K562 (cell line): ENCODE data around the gene DLGAP1. TPM values are rescaled to one million over a fixed set of nuclear protein-coding genes. Genes with fewer than 3 reads are reported as not detected.

Experiments used
- ASH1L ChIP-seq: fragments of 450-650 bp; IDR thresholded peaks from 2 replicates; pipeline ENCODE4 v1.6.1; 2018; ENCODE audit warnings: borderline replicate concordance, mild to moderate bottlenecking, low read depth; ENCODE audit not compliant: partially characterized antibody
- BACH1 ChIP-seq: fragments of 200-800 bp; sonication (Bioruptor generic); IDR thresholded peaks from 2 replicates; pipeline ENCODE4 v1.6.1; 2016; ENCODE audit warnings: missing genetic modification characterization, missing compliant biosample characterization
- CBFA2T3 ChIP-seq: fragments of 450-650 bp; IDR thresholded peaks from 2 replicates; pipeline ENCODE4 v1.6.1; 2017
- CC2D1A ChIP-seq: fragments of 450-650 bp; IDR thresholded peaks from 2 replicates; pipeline ENCODE4 v1.6.1; 2017; ENCODE audit warnings: mild to moderate bottlenecking
- CSDE1 ChIP-seq, 2 experiments: fragments of 450-650 bp; IDR thresholded peaks; 2 replicates each; pipeline ENCODE4 v1.6.1; 2016; ENCODE audit warnings: mild to moderate bottlenecking in 1 of 2
- HCFC1 ChIP-seq: IDR thresholded peaks from 2 replicates; pipeline ENCODE4 v1.6.1; 2012; ENCODE audit warnings: low read depth, low read length, improper control_type of control experiment
- HNRNPUL1 ChIP-seq: fragments of 200-400 bp; formaldehyde crosslinking; IDR thresholded peaks from 2 replicates; pipeline ENCODE4 v1.6.1; 2017; ENCODE audit warnings: low read length
- IFI16 ChIP-seq: fragments of 250-450 bp; sonication (Bioruptor Pico); IDR thresholded peaks from 2 replicates; pipeline ENCODE4 v2.1.2; 2022; ENCODE audit warnings: mild to moderate bottlenecking, inconsistent platforms
- PCBP2 ChIP-seq: fragments of 200-400 bp; formaldehyde crosslinking; IDR thresholded peaks from 2 replicates; pipeline ENCODE4 v1.6.1; 2018; ENCODE audit warnings: low read length, low read depth, mild to moderate bottlenecking, moderate library complexity; ENCODE audit not compliant: poor library complexity, severe bottlenecking
- POLR2AphosphoS2 ChIP-seq: IDR thresholded peaks from 2 replicates; pipeline ENCODE4 v1.6.1; 2012; ENCODE audit warnings: low read length, improper control_type of control experiment
- POLR2B ChIP-seq: fragments of 450-650 bp; IDR thresholded peaks from 2 replicates; pipeline ENCODE4 v1.6.1; 2018; ENCODE audit warnings: low read depth; ENCODE audit not compliant: partially characterized antibody
- SMAD1 ChIP-seq: fragments of 150-350 bp; IDR thresholded peaks from 2 replicates; pipeline ENCODE4 v1.6.1; 2014; ENCODE audit warnings: low read length, low read depth; ENCODE audit not compliant: partially characterized antibody
- SMAD3 ChIP-seq: fragments of 450-650 bp; formaldehyde crosslinking; conservative IDR thresholded peaks from 2 replicates; pipeline ENCODE4 v1.4.0; 2020; ENCODE audit warnings: mild to moderate bottlenecking
- TAF1 ChIP-seq: IDR thresholded peaks from 2 replicates; pipeline ENCODE4 v1.6.1; 2011; ENCODE audit warnings: mild to moderate bottlenecking, low read length, moderate library complexity; ENCODE audit not compliant: insufficient read depth, control insufficient read depth, severe bottlenecking; ENCODE audit errors: extremely low read depth
- U2AF1 ChIP-seq: fragments of 200-400 bp; formaldehyde crosslinking; optimal IDR thresholded peaks from 2 replicates; pipeline ENCODE3; 2017; ENCODE audit warnings: mild to moderate bottlenecking, low read depth, low read length, moderate library complexity
- ZNF134 ChIP-seq: fragments of 250-450 bp; sonication (Bioruptor Pico); conservative IDR thresholded peaks from 2 replicates; pipeline ENCODE4 v1.4.0; 2020
- ZNF239 ChIP-seq: fragments of 250-450 bp; sonication (Bioruptor Pico); IDR thresholded peaks from 2 replicates; pipeline ENCODE4 v1.4.0; 2020; ENCODE audit warnings: mild to moderate bottlenecking
- polyA plus RNA-seq, 8 experiments: library from polyadenylated mRNA; depleted of rRNA in 4 of 8; stranded (reverse) in 5 of 8; unstranded in 3 of 8; fragments of >200 nt; fragmentation: Nextera tagmentation in 2 of 8; fragmentation: Illumina TruSeq in 1 of 8; extraction: Ambion mirVana in 2 of 8; extraction: Trizol in 1 of 8; gene quantifications; 2 replicates each; pipeline versions ENCODE4 v1.2.1 to v1.2.3, GENCODE V29; 2011 to 2014; ENCODE audit warnings: inconsistent platforms in 1 of 8, missing spikeins in 1 of 8
- total RNA-seq, 7 experiments: library from RNA; depleted of rRNA in 6 of 7; stranded (reverse); fragments of >200 nt in 6 of 7; fragmentation: Illumina TruSeq in 2 of 7; extraction: Trizol in 2 of 7; gene quantifications; 2 replicates each; pipeline versions ENCODE4 v1.2.1 to v1.2.3, GENCODE V29; 2011 to 2021; ENCODE audit warnings: low replicate concordance in 1 of 7
- TF ChIP-seq, protein P1 (sequence below): fragments of 250-450 bp; sonication (Bioruptor Pico); IDR thresholded peaks from 2 replicates; pipeline ENCODE4 v1.4.0; 2020; ENCODE audit warnings: mild to moderate bottlenecking, moderate library complexity
- TF ChIP-seq, protein P2 (sequence below), 2 experiments: fragments of 450-650 bp; IDR thresholded peaks; 2 replicates each; pipeline ENCODE4 v1.6.1; 2016
- TF ChIP-seq, protein P3 (sequence below): fragments of 450-650 bp; IDR thresholded peaks from 2 replicates; pipeline ENCODE4 v1.6.1; 2017; ENCODE audit warnings: antibody characterized with exemption
- TF ChIP-seq, protein P4 (sequence below): fragments of 450-650 bp; formaldehyde crosslinking; IDR thresholded peaks from 2 replicates; pipeline ENCODE4 v1.4.0; 2022; ENCODE audit warnings: mild to moderate bottlenecking, moderate library complexity

Gene DLGAP1
- total and polyA plus RNA-seq, 9 of the 15 experiments (the other 6 are each of a cell fraction or from before 2014, with no cell fraction given): 0.04 to 0.22 (median 0.08) TPM

DNA sequence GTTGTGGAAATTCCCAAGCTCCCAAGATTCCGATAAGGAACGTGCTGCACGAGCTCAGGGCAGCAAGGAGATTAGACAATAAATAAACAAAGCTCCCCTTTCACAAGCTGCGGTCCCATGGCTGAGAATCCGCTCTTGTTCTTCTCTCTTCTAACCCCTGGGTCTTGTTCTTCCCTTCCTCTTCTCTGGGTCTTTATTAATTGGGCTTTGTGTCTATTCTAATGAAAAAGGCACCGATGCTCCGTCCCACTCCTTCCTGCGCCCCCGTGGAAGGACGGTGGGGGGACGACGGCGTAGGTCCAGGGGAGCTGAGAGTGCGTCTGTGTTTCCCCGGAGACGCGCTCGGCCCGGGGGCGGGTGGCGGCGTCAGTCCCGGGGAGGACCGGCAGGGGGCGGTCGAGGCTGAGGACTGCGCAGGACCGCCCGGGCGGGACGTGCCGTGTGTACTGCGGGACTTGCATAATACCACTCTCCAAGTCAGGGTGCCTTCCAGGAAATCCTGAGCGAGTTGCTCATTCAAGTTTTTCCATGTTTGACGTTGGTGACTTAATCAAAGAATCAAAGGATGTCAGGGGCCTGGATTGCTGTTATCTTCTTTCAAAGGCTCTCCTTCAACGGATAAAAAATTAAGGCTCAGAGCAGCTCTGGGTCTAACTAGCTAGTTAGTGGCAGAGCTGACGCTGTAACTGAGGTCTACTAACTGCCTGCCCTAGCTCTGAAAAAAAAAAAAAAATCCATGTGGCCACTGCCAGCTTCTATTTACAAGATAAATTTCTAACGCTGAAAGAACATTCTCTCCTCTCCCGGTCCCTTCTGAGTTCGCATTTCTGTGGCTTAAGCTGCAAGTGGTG is 683.8 kb downstream of the DLGAP1 start (continued):
- TF ChIP-seq, protein P1, sequence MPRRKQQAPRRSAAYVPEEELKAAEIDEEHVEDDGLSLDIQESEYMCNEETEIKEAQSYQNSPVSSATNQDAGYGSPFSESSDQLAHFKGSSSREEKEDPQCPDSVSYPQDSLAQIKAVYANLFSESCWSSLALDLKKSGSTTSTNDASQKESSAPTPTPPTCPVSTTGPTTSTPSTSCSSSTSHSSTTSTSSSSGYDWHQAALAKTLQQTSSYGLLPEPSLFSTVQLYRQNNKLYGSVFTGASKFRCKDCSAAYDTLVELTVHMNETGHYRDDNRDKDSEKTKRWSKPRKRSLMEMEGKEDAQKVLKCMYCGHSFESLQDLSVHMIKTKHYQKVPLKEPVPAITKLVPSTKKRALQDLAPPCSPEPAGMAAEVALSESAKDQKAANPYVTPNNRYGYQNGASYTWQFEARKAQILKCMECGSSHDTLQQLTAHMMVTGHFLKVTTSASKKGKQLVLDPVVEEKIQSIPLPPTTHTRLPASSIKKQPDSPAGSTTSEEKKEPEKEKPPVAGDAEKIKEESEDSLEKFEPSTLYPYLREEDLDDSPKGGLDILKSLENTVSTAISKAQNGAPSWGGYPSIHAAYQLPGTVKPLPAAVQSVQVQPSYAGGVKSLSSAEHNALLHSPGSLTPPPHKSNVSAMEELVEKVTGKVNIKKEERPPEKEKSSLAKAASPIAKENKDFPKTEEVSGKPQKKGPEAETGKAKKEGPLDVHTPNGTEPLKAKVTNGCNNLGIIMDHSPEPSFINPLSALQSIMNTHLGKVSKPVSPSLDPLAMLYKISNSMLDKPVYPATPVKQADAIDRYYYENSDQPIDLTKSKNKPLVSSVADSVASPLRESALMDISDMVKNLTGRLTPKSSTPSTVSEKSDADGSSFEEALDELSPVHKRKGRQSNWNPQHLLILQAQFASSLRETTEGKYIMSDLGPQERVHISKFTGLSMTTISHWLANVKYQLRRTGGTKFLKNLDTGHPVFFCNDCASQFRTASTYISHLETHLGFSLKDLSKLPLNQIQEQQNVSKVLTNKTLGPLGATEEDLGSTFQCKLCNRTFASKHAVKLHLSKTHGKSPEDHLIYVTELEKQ (CRISPR knock-in tag): no peak
- TF ChIP-seq CC2D1A (no peak), SMAD3 (CRISPR knock-in tag) (no peak), ZNF134 (CRISPR knock-in tag) (no peak), TAF1 (no peak), POLR2B (no peak), IFI16 (CRISPR knock-in tag) (no peak), HCFC1 (no peak), CBFA2T3 (no peak), HNRNPUL1 (no peak), SMAD1 (no peak), U2AF1 (no peak), BACH1 (tag) (no peak), PCBP2 (no peak), ZNF239 (no peak), CSDE1 (IDR thresholded peaks at IDR 0.05) (no peak), ASH1L (no peak), POLR2AphosphoS2 (no peak)
- TF ChIP-seq, protein P2, sequence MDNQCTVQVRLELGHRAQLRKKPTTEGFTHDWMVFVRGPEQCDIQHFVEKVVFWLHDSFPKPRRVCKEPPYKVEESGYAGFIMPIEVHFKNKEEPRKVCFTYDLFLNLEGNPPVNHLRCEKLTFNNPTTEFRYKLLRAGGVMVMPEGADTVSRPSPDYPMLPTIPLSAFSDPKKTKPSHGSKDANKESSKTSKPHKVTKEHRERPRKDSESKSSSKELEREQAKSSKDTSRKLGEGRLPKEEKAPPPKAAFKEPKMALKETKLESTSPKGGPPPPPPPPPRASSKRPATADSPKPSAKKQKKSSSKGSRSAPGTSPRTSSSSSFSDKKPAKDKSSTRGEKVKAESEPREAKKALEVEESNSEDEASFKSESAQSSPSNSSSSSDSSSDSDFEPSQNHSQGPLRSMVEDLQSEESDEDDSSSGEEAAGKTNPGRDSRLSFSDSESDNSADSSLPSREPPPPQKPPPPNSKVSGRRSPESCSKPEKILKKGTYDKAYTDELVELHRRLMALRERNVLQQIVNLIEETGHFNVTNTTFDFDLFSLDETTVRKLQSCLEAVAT (IDR thresholded peaks at IDR 0.05): no peak
- TF ChIP-seq, protein P3, sequence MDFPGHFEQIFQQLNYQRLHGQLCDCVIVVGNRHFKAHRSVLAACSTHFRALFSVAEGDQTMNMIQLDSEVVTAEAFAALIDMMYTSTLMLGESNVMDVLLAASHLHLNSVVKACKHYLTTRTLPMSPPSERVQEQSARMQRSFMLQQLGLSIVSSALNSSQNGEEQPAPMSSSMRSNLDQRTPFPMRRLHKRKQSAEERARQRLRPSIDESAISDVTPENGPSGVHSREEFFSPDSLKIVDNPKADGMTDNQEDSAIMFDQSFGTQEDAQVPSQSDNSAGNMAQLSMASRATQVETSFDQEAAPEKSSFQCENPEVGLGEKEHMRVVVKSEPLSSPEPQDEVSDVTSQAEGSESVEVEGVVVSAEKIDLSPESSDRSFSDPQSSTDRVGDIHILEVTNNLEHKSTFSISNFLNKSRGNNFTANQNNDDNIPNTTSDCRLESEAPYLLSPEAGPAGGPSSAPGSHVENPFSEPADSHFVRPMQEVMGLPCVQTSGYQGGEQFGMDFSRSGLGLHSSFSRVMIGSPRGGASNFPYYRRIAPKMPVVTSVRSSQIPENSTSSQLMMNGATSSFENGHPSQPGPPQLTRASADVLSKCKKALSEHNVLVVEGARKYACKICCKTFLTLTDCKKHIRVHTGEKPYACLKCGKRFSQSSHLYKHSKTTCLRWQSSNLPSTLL: no peak
- TF ChIP-seq, protein P4, sequence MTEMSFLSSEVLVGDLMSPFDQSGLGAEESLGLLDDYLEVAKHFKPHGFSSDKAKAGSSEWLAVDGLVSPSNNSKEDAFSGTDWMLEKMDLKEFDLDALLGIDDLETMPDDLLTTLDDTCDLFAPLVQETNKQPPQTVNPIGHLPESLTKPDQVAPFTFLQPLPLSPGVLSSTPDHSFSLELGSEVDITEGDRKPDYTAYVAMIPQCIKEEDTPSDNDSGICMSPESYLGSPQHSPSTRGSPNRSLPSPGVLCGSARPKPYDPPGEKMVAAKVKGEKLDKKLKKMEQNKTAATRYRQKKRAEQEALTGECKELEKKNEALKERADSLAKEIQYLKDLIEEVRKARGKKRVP: no peak
